Measurements from ENCODE around the gene GAS2L2. TPM values are rescaled to one million over a fixed set of nuclear protein-coding genes. Genes with fewer than 3 reads are reported as not detected.
A peak's percentile ranks its signal among the peaks of the same experiment; 100 is the strongest.

GAS2L2 gene
- total and polyA plus RNA-seq, 4 donors = 1.6 to 11.5 (median 3.9) TPM

- no peak for ATAC-seq (ENCODE audit: insufficient read depth, low FRiP score)
- Histone ChIP-seq H3K4me3 (no peak overlapping the region), H3K9me3 (ENCODE audit: control insufficient read depth in 4 of 4, insufficient read depth in 3 of 4, low read length in 3 of 4) (no peaks in the 10 kb centered on the region), H3K27me3 (ENCODE audit: control insufficient read depth in 3 of 3, insufficient read depth in 3 of 3, low read length in 2 of 3) (no peaks in the 10 kb centered on the region), H3K9ac (ENCODE audit: insufficient read depth in 1 of 2, low read length in 2 of 2) (no peak overlapping the region), H3K4me1 (ENCODE audit: control insufficient read depth in 5 of 5, insufficient read depth in 5 of 5, low read length in 5 of 5) (peaks cover 0 to 1% (median 0%) of the 10 kb centered on the region in 5 donors), H3K36me3 (ENCODE audit: control insufficient read depth in 4 of 4, insufficient read depth in 4 of 4, low read length in 4 of 4) (peaks cover 0 to 9% (median 7%) of the 10 kb centered on the region in 4 donors), H3K27ac (ENCODE audit: low read depth in 1 of 2, low read length in 1 of 2) (no peak overlapping the region)
- no peak for TF ChIP-seq CTCF (IDR thresholded peaks at IDR 0.05; ENCODE audit: control extremely low read depth, extremely low read depth)
- WGBS, 2 donors = 92 to 97% methylated on average over 5 of the region's 5 CpGs
- no peak for DNase-seq
Observed at GRCh38 chr17:35701491-35701890, 51.5 kb downstream of the GAS2L2 start.

- peaks cover 0 to 8% (median 0%) of the 10 kb centered on the region in 5 donors for H3K4me1 ChIP-seq (ENCODE audit: control insufficient read depth in 5 of 5, insufficient read depth in 5 of 5, low read length in 5 of 5)
- H3K4me3 ChIP-seq = no peak overlapping the region
- 84 to 95% methylated on average over 6 of the region's 6 CpGs for WGBS, 2 donors
- TF ChIP-seq CTCF (IDR thresholded peaks at IDR 0.05; ENCODE audit: control extremely low read depth, extremely low read depth) = no peak
- peaks cover 5 to 19% (median 12%) of the 10 kb centered on the region in 4 donors for H3K36me3 ChIP-seq (ENCODE audit: control insufficient read depth in 4 of 4, insufficient read depth in 4 of 4, low read length in 4 of 4)
- H3K27me3 ChIP-seq (ENCODE audit: control insufficient read depth in 3 of 3, insufficient read depth in 3 of 3, low read length in 2 of 3) = no peaks in the 10 kb centered on the region
- H3K27ac ChIP-seq (ENCODE audit: low read depth in 1 of 2, low read length in 1 of 2) = no peak overlapping the region
- ATAC-seq (ENCODE audit: insufficient read depth, low FRiP score) (no peak), DNase-seq (no peak)
- no peaks in the 10 kb centered on the region for H3K9me3 ChIP-seq (ENCODE audit: control insufficient read depth in 4 of 4, insufficient read depth in 3 of 4, low read length in 3 of 4)
- no peak overlapping the region for H3K9ac ChIP-seq (ENCODE audit: insufficient read depth in 1 of 2, low read length in 2 of 2)
Observed at GRCh38 chr17:35700150-35700549, 52.9 kb downstream of the GAS2L2 start.

- Histone ChIP-seq H3K27ac (ENCODE audit: low read depth in 1 of 2, low read length in 1 of 2) (no peak overlapping the region), H3K9ac (ENCODE audit: insufficient read depth in 1 of 2, low read length in 2 of 2) (no peak overlapping the region), H3K27me3 (ENCODE audit: control insufficient read depth in 3 of 3, insufficient read depth in 3 of 3, low read length in 2 of 3) (no peaks in the 10 kb centered on the region), H3K36me3 (ENCODE audit: control insufficient read depth in 4 of 4, insufficient read depth in 4 of 4, low read length in 4 of 4) (peaks cover 9 to 27% (median 15%) of the 10 kb centered on the region in 4 donors), H3K4me3 (no peak overlapping the region), H3K4me1 (ENCODE audit: control insufficient read depth in 5 of 5, insufficient read depth in 5 of 5, low read length in 5 of 5) (peaks cover 0 to 8% (median 0%) of the 10 kb centered on the region in 5 donors), H3K9me3 (ENCODE audit: control insufficient read depth in 4 of 4, insufficient read depth in 3 of 4, low read length in 3 of 4) (no peaks in the 10 kb centered on the region)
- 97 to 98% methylated on average over 2 of the region's 2 CpGs for WGBS, 2 donors
- ATAC-seq (ENCODE audit: insufficient read depth, low FRiP score) (no peak), DNase-seq (no peak)
- no peak for TF ChIP-seq CTCF (IDR thresholded peaks at IDR 0.05; ENCODE audit: control extremely low read depth, extremely low read depth)
Observed at GRCh38 chr17:35698800-35699199, 54.2 kb downstream of the GAS2L2 start.

GRCh38 chr17:35695613-35696012, 57.4 kb downstream of the GAS2L2 start:
- Histone ChIP-seq H3K9ac (ENCODE audit: insufficient read depth in 1 of 2, low read length in 2 of 2) (no peak overlapping the region), H3K4me3 (no peak overlapping the region), H3K36me3 (ENCODE audit: control insufficient read depth in 4 of 4, insufficient read depth in 4 of 4, low read length in 4 of 4) (peaks cover 3 to 36% (median 22%) of the 10 kb centered on the region in 4 donors), H3K27me3 (ENCODE audit: control insufficient read depth in 3 of 3, insufficient read depth in 3 of 3, low read length in 2 of 3) (no peaks in the 10 kb centered on the region), H3K9me3 (ENCODE audit: control insufficient read depth in 4 of 4, insufficient read depth in 3 of 4, low read length in 3 of 4) (no peaks in the 10 kb centered on the region), H3K4me1 (ENCODE audit: control insufficient read depth in 5 of 5, insufficient read depth in 5 of 5, low read length in 5 of 5) (peaks cover 0 to 8% (median 0%) of the 10 kb centered on the region in 5 donors), H3K27ac (ENCODE audit: low read depth in 1 of 2, low read length in 1 of 2) (peak overlapping the region in 1 of 2 donors; percentile 60)
- DNase-seq (no peak), ATAC-seq (ENCODE audit: insufficient read depth, low FRiP score) (no peak)
- WGBS, 2 donors = 73 to 86% methylated on average over 2 of the region's 2 CpGs
- TF ChIP-seq CTCF (IDR thresholded peaks at IDR 0.05; ENCODE audit: control extremely low read depth, extremely low read depth) = no peak

All from lung (tissue), 12 donors.